ENCODE results near the gene GCSH.

DNA sequence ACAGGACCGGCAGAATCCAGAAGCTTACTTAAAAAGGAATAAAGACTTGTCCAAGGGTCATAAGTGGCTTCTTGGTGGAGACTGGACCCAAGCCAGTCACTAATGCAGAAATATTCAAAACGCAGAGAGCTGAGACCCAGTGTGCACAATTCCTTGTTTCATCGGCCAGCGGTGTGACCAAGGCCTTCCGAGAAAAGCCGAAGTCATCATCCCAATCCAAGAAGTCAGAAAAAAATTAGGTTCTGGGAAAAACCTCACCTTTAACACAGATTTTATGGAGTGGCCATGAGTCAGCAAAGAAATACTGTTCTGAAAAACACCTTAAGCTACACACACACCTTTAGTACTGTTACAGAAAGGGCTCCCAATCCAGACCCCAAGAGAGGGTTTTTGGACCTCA, 1.0 kb upstream of the GCSH start:
- TF ChIP-seq, protein P1, sequence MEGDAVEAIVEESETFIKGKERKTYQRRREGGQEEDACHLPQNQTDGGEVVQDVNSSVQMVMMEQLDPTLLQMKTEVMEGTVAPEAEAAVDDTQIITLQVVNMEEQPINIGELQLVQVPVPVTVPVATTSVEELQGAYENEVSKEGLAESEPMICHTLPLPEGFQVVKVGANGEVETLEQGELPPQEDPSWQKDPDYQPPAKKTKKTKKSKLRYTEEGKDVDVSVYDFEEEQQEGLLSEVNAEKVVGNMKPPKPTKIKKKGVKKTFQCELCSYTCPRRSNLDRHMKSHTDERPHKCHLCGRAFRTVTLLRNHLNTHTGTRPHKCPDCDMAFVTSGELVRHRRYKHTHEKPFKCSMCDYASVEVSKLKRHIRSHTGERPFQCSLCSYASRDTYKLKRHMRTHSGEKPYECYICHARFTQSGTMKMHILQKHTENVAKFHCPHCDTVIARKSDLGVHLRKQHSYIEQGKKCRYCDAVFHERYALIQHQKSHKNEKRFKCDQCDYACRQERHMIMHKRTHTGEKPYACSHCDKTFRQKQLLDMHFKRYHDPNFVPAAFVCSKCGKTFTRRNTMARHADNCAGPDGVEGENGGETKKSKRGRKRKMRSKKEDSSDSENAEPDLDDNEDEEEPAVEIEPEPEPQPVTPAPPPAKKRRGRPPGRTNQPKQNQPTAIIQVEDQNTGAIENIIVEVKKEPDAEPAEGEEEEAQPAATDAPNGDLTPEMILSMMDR (conservative IDR thresholded peaks at IDR 0.05; ENCODE audit: low read length), result no peak
- TF ChIP-seq EZH2phosphoT487 (IDR thresholded peaks at IDR 0.05; ENCODE audit: borderline replicate concordance, low read depth, low read length), result no peak
